Activated naive CD8-positive, alpha-beta T cell treated with anti-CD3 and anti-CD28 coated beads, Interleukin-2, amount 50 U/mL, for 16 hours (primary cell): ENCODE data around the gene SETBP1.

Experiments
- DNase-seq: peaks from one replicate; pipeline ENCODE4 v3.0.0-alpha.2; 2020; ENCODE audit warnings: low read depth, low spot score

Gene SETBP1

DNA sequence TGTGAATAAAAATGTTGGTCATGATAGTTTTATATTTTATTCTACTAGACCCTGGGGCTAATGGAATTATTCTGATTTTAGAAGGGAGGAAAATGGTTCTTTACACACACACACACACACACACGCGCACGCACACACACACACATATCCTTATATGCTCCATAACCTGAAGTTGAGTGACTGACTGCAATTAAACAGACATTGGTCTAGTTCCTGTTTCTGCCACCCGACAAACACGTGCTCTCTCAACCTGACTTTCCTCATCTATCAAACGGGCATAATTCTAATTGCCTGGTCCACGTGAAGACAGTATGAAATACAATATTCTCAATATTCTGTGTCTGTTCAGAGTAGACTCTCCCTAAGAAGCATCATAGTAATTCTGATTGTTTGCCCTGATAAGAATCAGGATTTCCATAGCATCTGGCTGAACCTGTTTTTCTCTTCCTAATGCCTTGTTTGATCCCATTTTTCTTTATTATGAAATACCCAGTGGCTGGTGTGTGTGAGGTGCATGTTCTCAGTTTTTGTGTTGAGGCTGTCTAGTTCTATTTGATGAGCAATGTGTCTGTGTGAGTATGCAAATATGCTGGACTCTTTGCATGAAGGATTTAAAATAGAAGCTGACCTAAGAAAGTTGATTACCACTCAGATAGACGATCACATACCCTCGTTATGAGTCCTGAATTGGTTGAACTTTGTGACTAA lies 51.0 kb downstream of the SETBP1 start:
- DNase-seq: no peak

DNA sequence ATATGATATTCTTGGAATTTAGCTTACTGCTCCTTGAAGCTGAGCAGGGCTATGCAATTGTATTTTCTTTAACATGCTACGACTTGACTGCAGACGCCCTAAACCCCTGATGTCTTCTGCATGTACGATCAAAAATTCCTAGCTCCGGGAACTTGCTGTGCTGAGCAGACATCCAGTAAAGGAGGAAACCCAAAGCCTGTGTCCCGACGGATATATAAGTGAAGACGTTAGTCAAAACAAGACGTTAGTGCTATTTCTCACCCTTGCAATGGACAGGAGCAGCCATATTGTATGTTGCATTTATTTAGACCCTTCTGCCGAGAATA lies 51.5 kb downstream of the SETBP1 start:
- no peak for DNase-seq

DNA sequence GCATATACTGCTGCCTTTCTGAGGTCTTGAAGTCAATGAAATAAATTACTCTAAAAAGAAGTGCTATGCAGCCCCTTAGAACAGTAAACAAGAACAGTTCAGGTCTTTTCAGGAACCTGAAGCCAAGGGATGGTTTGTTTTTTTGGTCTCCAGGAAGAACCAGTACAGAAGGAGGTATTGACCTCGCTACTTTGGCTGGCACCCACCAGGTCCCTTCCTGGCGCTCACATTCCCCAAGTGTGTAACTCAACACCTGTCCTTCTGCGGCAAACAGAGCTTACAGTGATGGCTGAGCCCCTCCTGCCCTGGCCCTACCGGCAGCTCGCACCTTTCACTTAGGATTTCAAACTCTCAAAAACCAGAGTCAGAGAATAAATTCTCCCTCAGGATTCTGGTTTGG lies 51.9 kb downstream of the SETBP1 start:
- DNase-seq: no peak

DNA sequence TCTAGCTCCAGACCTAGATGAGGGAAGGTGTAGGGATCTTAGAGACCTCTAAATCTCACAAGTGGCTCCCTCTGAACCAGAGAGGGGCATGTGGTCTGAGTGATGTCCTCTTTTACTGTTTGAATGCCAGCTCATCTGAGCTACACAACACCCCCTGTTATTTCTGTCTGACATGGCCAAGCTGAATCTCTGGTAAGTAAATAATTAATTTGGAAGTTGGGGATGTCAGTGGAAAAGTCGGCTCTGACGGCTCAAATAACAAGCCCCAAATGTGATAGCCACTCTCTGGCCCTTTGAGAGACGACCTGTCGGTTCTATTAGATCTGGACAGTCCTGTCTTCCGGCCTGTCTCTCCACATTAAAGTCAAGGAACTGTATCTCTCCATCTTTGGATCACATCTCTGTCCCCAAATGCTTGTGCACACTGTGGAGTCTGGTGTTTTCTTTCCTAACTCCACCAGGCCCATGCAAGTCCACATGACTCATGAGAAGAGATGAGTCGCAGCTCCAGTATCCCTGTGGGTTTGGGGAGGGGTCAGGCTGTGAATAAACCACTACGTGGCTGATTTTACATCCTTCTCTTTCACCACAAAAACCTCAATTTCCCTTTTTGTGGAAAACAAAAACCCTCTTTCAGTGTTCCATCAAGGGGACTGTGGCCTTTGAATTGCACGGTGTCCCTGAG lies 52.5 kb downstream of the SETBP1 start:
- DNase-seq: no peak

DNA sequence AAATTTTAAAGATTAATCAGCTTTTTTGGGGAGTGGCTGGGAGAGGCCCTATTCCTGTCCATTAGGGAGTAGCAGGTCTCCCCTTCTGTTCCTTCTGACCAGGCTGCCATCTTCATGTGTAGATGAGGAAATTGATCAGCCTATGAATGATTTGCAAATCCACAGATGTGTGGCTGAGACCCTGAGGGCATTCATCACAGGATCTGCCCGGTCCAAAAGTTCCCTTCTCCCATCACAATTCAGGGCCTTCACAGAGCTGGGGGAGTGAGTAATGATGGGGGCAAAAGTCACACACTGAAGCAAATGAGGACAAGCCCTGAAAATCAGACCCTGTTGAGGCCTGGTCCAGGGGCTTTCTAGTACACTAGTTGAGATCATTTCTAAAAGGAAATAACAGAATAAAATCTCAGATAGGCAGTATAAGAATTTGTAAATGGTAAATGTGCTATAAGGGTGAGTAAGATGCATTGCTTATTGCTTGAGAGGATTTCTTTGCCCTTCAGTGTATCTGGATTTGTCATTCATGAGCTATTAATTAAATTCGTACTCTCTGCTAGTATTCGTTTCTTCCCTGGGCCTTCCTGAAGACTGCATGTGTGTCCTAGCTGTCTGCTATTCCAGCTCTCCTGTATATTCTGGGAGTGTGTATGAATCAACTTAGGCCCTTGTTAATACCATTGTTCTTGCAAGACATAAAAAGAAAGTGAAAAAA lies 53.2 kb downstream of the SETBP1 start:
- DNase-seq: no peak

DNA sequence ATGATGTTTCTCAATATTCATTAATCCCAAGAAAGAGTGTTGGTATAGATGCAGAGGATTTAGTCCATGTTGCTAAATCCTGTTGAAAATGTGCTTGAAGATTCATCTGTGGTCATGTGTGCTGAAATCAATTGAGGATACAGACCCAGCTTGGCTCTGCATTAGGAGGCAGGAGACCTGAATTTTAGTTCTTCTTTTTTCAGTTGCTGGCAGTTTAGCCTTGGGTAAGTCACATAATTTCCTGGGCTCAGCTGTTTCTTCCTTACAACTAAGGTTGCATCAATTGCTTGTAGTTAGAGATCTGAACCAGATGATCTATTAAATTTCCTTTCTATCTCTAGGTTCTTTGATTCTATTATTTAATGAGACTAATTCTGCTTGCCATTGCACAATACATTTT lies 54.4 kb downstream of the SETBP1 start:
- DNase-seq: no peak

DNA sequence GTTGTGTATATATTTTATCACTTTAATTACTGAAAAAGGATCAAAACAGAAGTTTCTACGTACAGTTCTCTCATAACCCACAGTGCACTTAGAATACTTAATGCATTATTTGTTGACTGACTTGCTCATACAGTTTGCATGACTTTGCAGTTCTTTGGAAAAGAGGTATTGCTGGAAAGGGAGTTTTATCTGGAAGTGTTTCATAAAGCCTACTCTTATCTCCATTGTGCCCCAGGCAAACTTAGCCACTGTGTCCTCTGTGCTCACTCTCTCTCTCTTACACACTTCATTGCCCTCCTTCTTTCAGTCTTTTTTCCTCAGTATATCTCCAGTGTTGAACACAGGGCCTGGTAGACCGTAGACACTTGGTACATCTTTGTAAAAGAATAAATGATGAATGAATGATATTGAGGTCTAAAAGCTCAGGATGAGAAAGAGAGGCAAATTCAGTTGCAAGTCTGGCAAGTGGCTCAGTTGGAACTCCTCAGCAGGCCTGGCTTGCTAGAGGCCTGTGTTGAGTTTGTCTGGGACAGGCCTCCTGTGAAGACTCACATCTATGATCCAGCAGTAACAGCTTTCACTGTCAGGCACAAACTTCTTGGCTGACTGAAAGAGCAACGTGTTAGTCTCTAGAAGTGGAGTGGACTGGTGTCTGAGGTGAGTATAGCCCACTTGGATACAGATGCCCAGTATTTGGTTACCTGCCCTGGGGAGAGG lies 56.1 kb downstream of the SETBP1 start:
- DNase-seq: no peak

DNA sequence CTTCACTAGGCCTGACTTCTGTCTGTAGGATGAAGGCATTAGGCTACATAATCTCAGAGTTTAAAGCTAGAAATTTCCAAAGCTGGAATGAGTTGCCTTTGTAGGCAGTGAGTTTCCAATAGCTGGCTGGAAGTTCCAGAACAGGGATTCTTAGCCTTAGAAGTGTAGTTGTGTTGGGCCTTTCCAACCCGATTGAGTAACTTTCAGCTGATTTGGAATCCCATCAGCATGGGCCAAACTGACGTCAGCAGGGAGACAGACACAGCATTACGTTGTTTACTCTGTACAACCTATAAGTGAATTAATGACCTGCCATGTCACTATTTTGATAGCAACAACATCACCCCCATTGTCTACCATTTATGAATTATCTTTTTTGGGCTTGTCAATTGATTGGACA lies 56.9 kb downstream of the SETBP1 start:
- no peak for DNase-seq

DNA sequence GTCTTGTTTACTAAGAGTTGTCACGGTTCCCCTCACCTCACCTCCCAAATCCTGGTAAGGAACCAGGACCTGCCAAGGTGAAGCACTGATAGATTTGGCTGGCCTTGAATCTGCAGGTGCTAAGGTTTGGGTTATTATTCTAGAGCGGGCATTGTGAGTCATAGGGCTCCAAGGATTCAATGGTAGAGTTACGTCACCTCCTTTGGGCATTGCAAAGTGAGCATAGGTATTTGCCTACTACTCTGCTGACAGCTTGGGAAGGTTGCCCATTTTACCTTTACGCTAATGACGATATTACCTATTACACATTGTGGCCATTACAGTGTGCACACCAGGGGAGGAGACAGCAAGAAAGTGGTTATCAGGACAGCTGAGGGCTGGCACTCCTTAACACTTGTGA lies 59.3 kb downstream of the SETBP1 start:
- DNase-seq: no peak

DNA sequence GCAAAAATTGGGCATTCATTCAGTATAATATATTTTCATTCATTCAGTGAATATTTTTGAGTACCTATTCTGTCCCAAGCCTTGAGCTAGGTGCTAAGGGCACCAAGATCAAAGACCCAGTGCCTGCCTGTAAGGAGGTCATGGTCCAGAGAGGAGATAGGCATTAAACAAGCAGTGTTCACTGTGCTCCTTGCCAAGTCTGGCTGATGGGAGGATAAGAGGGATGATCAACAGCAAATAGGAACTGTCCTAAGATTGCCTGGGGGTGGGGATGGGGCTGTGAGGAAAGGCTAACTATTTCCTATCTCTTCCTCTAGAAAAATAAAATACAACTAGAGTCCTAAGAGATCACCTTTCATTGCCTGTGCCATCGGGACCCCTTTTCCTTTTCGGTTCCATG lies 60.4 kb downstream of the SETBP1 start:
- DNase-seq: no peak

DNA sequence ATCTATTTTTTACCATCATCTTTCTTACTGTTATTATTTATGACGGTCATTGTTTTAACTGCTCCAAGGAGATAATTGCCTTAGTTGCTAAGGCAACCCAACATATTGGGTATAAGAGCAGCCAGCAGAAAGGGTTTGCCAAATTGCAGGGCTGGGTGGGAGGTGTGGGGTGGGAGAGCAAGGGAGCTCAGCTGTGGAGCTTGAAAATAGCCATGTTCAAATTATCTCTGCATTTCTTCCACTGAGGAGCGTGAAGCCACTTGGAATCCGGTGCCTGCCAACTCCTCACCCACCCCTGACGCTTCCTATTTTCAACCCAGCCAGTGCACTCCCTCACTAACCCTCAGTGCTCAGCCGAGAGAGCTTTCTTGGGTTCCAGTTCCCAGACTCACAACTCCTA lies 60.8 kb downstream of the SETBP1 start:
- no peak for DNase-seq

DNA sequence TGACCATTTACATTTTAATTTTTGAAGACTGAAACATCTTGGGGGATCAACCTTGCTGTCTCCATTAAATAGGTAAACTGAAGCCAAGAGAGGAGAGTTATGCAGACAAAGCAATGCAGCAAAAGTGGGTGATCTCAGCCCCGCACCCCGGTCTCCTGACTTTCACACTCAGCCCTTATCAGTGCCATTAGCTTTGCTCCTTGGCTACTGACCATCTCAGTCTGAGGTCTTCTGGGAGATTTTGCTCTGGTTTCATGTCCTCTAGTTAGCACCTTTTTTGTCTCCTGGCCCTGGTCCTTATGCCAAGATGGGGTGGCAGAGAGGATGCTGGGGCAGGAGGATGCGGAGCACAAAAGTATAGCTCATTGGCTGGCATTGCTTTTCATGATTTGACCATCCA lies 61.4 kb downstream of the SETBP1 start:
- DNase-seq: no peak

DNA sequence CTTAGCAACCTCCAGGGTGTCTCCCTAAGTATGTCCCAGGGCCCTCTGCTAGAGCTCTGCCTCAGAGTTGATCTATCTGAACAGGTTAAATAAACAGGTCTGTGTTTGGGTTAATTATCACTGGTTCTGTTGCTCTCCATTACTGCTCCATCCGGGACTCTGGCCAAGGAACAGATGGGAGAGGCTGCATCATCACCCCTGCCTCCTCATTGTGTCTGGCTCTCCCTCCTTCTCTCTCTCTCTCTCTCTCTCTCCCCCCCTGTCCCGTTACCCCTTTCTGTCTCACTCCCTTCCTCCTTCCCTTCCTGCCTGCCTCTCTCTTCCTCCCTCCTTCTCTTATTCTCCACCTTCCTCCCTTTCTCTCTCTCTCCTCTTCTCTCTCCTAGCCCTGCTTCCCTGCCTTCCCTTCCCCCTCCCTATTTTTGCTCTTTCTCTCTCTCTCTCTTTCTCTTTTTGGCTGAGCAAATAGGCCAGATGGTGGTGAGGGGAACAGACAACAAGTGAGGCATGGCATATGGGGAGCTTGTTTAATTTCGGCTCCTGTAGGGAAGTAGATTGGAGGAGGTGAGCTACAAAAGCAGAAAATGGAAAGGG lies 62.1 kb downstream of the SETBP1 start:
- no peak for DNase-seq

DNA sequence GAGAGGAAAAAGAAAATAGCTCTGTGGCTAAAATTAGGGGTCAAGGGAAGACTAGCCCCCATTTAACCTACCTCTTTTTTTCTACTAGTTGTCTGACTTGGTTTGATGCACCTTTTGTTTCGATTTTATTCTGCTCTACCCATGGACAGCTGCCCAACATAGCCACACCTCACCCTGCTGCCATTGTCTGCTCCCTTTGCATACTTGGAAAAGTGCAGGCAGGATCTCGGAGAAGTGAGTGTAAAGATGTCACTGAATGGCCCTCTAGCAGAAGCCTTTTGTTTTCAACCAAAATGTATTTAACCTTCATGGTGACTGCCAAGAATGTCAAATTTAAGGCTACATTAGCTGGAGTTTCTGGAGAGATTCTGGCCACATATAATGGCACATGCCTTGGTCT lies 62.9 kb downstream of the SETBP1 start:
- no peak for DNase-seq

DNA sequence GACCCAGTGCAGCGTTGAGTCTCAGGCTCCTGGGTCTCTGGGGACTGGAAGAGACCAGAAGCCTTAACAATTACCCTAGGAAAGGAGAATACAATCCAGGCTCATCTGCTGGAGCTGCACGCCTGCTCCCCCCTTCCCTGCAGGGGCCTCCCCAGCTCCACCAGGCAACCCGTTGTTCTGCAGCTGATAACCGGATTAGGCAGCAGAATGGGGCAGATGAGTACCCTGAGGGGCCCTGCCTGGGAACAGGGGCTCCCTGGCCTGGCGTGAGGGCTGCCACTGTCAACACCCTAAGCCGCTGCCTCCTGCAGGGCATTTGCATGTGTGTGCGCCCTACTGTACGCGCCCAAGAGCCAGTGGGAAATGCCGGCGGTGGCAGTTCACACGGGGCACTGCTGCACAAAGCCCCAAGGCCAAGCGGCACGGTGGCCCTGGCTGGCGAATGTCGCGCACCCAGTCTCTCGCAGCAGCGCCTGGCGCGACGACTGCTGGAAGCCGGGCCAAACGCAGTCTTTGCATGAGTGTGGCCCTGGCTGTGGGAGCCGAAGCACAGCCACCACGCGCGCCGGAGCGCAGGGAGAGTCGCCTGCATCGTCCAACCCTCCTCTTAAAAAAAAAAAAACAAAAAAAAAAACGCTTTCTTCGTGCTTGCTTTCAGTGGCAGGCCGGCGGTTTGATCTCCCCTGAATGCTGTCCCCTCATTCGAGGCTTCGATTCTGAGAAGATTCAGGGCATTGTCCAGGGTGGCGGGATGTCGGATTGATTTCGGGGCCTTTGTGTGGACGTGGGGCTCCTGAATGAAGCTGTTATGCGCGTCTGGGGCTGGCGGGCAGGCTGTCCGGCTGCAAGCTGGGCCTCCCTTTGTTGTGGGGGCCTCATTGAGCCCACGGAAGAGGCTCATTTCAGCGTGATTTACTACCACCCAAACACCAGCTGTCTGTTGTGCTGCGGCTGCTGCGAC lies 63.8 kb downstream of the SETBP1 start:
- DNase-seq: no peak

DNA sequence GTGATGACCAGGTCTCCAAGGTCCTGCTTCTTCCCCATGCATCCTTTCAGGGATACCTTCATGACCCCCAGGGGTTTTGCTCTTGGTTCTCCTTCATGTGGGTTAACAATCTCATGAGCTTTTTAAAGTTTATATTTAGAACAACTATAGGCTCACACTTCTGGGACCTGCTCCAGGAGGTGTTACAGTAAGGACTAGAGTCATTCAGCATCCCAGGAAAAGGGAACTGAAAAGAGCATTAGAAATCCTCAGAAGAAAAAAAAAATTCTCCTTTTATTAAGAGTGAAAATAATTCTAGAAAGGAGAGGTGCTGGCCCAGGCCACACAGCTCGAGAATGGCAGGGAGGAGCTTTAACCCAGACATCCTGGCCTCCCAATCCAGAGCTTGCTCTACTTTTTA lies 66.5 kb downstream of the SETBP1 start:
- DNase-seq: no peak

DNA sequence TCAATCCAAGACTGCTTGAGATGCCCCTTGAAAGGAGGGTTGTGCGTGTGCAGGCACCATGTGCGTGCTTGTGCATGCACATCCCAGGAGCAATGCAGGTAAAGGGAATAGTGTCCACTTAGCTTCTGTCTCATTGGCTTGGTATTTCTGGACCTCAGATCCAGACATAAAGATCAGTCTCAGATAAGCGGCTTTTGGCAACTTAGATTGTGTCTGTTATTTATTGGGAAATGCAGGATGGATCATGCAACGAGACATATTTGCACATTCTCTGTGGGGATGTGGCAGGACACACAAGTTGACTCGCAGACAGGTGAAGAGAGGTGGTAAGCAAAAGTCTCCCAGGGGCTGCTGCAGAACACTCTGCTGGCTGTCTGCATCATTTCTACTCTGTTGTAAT lies 67.9 kb downstream of the SETBP1 start:
- no peak for DNase-seq

DNA sequence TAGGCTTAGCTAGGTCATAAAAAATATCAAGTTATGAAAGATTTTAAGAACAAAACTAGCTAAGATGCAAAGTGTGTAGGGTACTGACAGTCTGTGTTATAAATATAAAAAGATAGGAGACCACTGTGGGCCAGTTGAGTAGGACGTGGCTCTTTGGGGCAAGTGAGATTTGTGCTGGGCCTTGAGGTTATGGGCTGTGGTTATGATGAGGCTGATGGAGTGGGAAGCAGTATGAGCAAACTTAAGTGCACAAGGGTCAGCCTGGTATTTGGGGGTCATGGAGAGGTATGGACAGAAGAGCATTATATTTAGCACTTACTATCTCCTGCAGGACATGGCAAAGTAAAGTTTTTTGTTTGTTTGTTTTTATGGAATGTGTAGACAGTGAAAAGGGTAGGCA lies 70.1 kb downstream of the SETBP1 start:
- no peak for DNase-seq

DNA sequence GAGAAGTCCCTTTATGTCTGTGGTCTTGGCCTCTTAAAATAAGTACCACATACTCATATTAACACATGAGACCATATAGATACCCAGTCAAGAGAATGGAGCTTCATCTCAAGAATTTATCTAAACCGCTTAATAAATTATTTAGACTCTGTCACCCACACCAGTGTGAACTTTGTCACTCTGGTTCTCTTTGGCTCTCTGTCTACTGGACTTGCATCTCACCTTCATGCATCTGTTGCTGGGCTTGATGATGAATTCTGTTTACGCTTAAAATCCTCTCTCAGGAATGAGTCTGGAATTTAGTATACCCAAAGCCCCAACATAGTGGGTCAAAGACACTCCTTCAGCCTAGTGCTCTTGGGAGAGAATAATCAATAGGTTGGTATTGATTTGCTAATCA lies 73.9 kb downstream of the SETBP1 start:
- DNase-seq: no peak

DNA sequence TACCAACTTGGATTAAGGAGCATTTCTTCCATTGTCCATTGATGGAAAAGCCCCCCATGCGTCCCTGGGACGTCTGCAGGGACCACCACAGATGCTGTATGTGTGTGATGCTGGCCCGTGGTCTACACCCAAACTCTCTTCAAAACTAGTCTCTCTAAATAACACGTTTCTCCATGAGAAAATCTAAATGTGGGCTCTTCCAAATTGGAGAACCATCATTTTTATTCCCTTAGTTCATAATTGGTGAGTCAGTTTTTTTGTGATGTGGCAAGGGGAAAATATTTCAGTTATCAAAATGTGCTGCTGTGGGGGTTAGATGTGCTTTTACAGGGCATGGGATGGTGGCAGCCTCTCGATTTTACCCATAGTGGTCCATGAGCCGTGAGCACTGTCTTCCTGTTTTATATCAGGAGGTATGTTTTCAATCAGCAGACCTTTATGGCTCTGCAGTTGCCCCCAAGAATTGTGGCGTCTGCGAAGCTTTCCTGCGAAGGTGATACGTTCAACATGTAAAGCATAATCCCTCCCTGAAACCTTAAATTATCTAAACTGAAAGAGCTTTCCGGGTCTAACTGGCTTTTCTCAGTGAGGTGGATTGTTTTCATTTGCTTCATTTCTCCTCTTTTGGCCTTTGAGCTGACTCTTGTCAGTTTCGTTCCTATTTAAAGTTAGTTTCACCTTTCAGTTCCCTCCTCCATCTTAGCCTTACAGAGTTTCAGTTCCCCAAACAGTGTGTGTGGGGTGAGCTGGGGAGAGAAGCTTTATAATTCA lies 78.4 kb downstream of the SETBP1 start:
- no peak for DNase-seq
